GM23248 (cell line): ENCODE data around the gene UBE4A. TPM values are rescaled to one million over a fixed set of nuclear protein-coding genes. Genes with fewer than 3 reads are reported as not detected.
A peak's percentile ranks its signal among the peaks of the same experiment; 100 is the strongest.

Experiments used
- DNase-seq: peaks from one replicate; pipeline ENCODE4 v3.0.0-alpha.2; 2015
- H2AFZ ChIP-seq: fragments of 200-600 bp; sonication (generic); 2 replicates; pipeline ENCODE4 v1.6.1; 2016; ENCODE audit warnings: antibody characterized with exemption
- H3F3A ChIP-seq: fragments of 200-600 bp; sonication (generic); 2 replicates; pipeline ENCODE4 v1.6.1; 2016; ENCODE audit warnings: mild to moderate bottlenecking, antibody characterized with exemption, mixed run types; ENCODE audit not compliant: insufficient read depth
- H3K27ac ChIP-seq: fragments of 200-600 bp; sonication (generic); 2 replicates; pipeline ENCODE4 v1.5.1; 2016; ENCODE audit warnings: mild to moderate bottlenecking
- H3K27me3 ChIP-seq: fragments of 200-600 bp; sonication (generic); replicated peaks from 2 replicates; pipeline ENCODE4 v1.6.1; 2016; ENCODE audit warnings: mild to moderate bottlenecking; ENCODE audit not compliant: insufficient read depth
- H3K36me3 ChIP-seq: fragments of 200-600 bp; sonication (generic); 2 replicates; pipeline ENCODE4 v1.6.1; 2016; ENCODE audit warnings: low read depth, mild to moderate bottlenecking
- H3K4me1 ChIP-seq: fragments of 200-600 bp; sonication (generic); 2 replicates; pipeline ENCODE4 v1.6.1; 2016; ENCODE audit warnings: mild to moderate bottlenecking; ENCODE audit not compliant: insufficient read depth
- H3K4me2 ChIP-seq: fragments of 200-600 bp; sonication (generic); one replicate; pipeline ENCODE4 v1.6.1; 2016; ENCODE audit warnings: mild to moderate bottlenecking; ENCODE audit not compliant: unreplicated experiment
- H3K4me3 ChIP-seq: fragments of 200-600 bp; sonication (generic); 2 replicates; pipeline ENCODE4 v1.5.1; 2016; ENCODE audit warnings: mild to moderate bottlenecking
- H3K79me2 ChIP-seq: fragments of 200-600 bp; sonication (generic); 2 replicates; pipeline ENCODE4 v1.6.1; 2016; ENCODE audit warnings: mild to moderate bottlenecking; ENCODE audit not compliant: insufficient read depth
- H3K9ac ChIP-seq: fragments of 200-600 bp; sonication (generic); 2 replicates; pipeline ENCODE4 v1.6.1; 2016; ENCODE audit warnings: mild to moderate bottlenecking
- H3K9me2 ChIP-seq: fragments of 200-600 bp; sonication (generic); 2 replicates; pipeline ENCODE4 v1.6.1; 2016; ENCODE audit warnings: mixed run types, mild to moderate bottlenecking, moderate library complexity; ENCODE audit not compliant: insufficient read depth
- H3K9me3 ChIP-seq: fragments of 200-600 bp; sonication (generic); one replicate; pipeline ENCODE4 v1.6.1; 2017; ENCODE audit warnings: low read depth
- H4K20me1 ChIP-seq: fragments of 200-600 bp; sonication (generic); 2 replicates; pipeline ENCODE4 v1.6.0; 2016; ENCODE audit not compliant: insufficient read depth
- EZH2 ChIP-seq: fragments of 200-600 bp; sonication (generic); IDR thresholded peaks from 2 replicates; pipeline ENCODE4 v1.6.1; 2018; ENCODE audit warnings: antibody characterized with exemption, mild to moderate bottlenecking; ENCODE audit not compliant: insufficient read depth, poor library complexity, severe bottlenecking
- EZH2phosphoT487 ChIP-seq: fragments of 200-600 bp; sonication (generic); IDR thresholded peaks from 2 replicates; pipeline ENCODE4 v1.6.1; 2018; ENCODE audit warnings: antibody characterized with exemption, moderate library complexity, mild to moderate bottlenecking, low read depth; ENCODE audit not compliant: insufficient read depth
- WGBS, 2 experiments: methylation state at CpG; one replicate each; pipeline ENCODE4 v1.1.6; 2015 to 2017; ENCODE audit warnings: low lambda C conversion rate in 2 of 2, low coverage in 1 of 2; ENCODE audit errors: missing lambda C conversion rate in 2 of 2; 5-methylcytosine and 5-hydroxymethylcytosine counted together
- in situ Hi-C: fragments of 300-500 bp; cut with MboI; formaldehyde crosslinking; loops from 2 replicates; pipeline ENCODE4 v1.15.0; 2020
- polyA plus RNA-seq: library from polyadenylated mRNA; unstranded; fragments of >200 nt; fragmentation: Nextera tagmentation; extraction: Ambion mirVana; gene quantifications from 2 replicates; pipeline ENCODE4 v1.2.1, GENCODE V29; 2016
- small RNA-seq: library from RNA; depleted of rRNA; stranded (forward); fragments of <200 nt; gene quantifications from one replicate; pipeline ENCODE3, GENCODE V24; 2014; ENCODE audit warnings: low read depth, low replicate concordance
- total RNA-seq: library from RNA; depleted of rRNA; stranded (reverse); fragments of >200 nt; shearing (Covaris generic); gene quantifications from 2 replicates; pipeline ENCODE4 v1.2.3, GENCODE V29; 2014; rRNA removed

The UBE4A gene
- total and polyA plus RNA-seq, 2 experiments from 2014 or later = 25.4 to 50.6 TPM

GRCh38 chr11:118442908-118443589 is 83.6 kb downstream of the UBE4A start:
- H3K4me2 ChIP-seq = no peak overlapping the region
- H2AFZ ChIP-seq = no peak overlapping the region
- H3K79me2 ChIP-seq = peaks cover 100% of the 10 kb centered on the region
- DNase-seq = no peak
- no peak overlapping the region for H3K27ac ChIP-seq
- in situ Hi-C loops = no loop called here
- no peaks in the 10 kb centered on the region for H3K9me3 ChIP-seq
- no peak overlapping the region for H3K9ac ChIP-seq
- H3K9me2 ChIP-seq = no peaks in the 10 kb centered on the region
- H3K4me3 ChIP-seq = no peak overlapping the region
- H3K4me1 ChIP-seq = peaks cover 51% of the 10 kb centered on the region
- peaks cover 25% of the 10 kb centered on the region for H3F3A ChIP-seq
- H3K27me3 ChIP-seq = no peaks in the 10 kb centered on the region
- H3K36me3 ChIP-seq = no peaks in the 10 kb centered on the region
- H4K20me1 ChIP-seq = peaks cover 84% of the 10 kb centered on the region
- WGBS, 2 experiments = 94 to 95% methylated on average over 4 of the region's 4 CpGs
- no peak for TF ChIP-seq EZH2phosphoT487
- TF ChIP-seq EZH2 = no peak

- Histone ChIP-seq H3K9me3 (no peaks in the 10 kb centered on the region), H3K4me3 (no peak overlapping the region), H3K36me3 (no peaks in the 10 kb centered on the region), H3K9ac (no peak overlapping the region), H3F3A (peaks cover 28% of the 10 kb centered on the region), H3K9me2 (no peaks in the 10 kb centered on the region), H3K79me2 (peaks cover 99% of the 10 kb centered on the region), H3K4me2 (no peak overlapping the region), H3K27ac (no peak overlapping the region), H3K4me1 (peaks cover 58% of the 10 kb centered on the region), H2AFZ (no peak overlapping the region), H4K20me1 (peaks cover 87% of the 10 kb centered on the region), H3K27me3 (no peaks in the 10 kb centered on the region)
- WGBS, 2 experiments = 86% methylated on average over 2 of the region's 2 CpGs
- in situ Hi-C loops = no loop called here
- no peak for DNase-seq
- no peak for TF ChIP-seq EZH2
- TF ChIP-seq EZH2phosphoT487 = no peak
Observed at GRCh38 chr11:118443590-118444218, 84.3 kb downstream of the UBE4A start.

- TF ChIP-seq EZH2phosphoT487 (no peak), EZH2 (no peak)
- H2AFZ ChIP-seq = no peak overlapping the region
- no peak overlapping the region for H3K27ac ChIP-seq
- H3K9me3 ChIP-seq = no peaks in the 10 kb centered on the region
- no peak overlapping the region for H3K9ac ChIP-seq
- H3F3A ChIP-seq = peaks cover 38% of the 10 kb centered on the region
- WGBS, 2 experiments = 97% methylated on average over 4 of the region's 4 CpGs
- no peaks in the 10 kb centered on the region for H3K9me2 ChIP-seq
- H3K79me2 ChIP-seq = peaks cover 99% of the 10 kb centered on the region
- peaks cover 56% of the 10 kb centered on the region; the same call in 1 of the 2 replicates for H4K20me1 ChIP-seq
- no peak overlapping the region for H3K4me3 ChIP-seq
- H3K27me3 ChIP-seq = no peaks in the 10 kb centered on the region
- H3K36me3 ChIP-seq = no peaks in the 10 kb centered on the region
- in situ Hi-C loops = no loop called here
- no peak overlapping the region for H3K4me2 ChIP-seq
- no peak for DNase-seq
- H3K4me1 ChIP-seq = peaks cover 41% of the 10 kb centered on the region
Observed at GRCh38 chr11:118447423-118447822, 88.0 kb downstream of the UBE4A start.

- Histone ChIP-seq H3F3A (peaks cover 38% of the 10 kb centered on the region), H3K9me3 (no peaks in the 10 kb centered on the region), H2AFZ (no peak overlapping the region), H4K20me1 (peaks cover 50% of the 10 kb centered on the region; the same call in 1 of the 2 replicates), H3K9me2 (no peaks in the 10 kb centered on the region), H3K4me1 (peaks cover 33% of the 10 kb centered on the region), H3K27me3 (no peaks in the 10 kb centered on the region), H3K27ac (peak overlapping the region; percentile 57), H3K9ac (peak overlapping the region; percentile 30), H3K4me3 (peak overlapping the region; percentile 26), H3K4me2 (peak overlapping the region; percentile 47), H3K36me3 (no peaks in the 10 kb centered on the region), H3K79me2 (peaks cover 99% of the 10 kb centered on the region)
- DNase-seq = peak; percentile 78
- in situ Hi-C loops = no loop called here
- TF ChIP-seq EZH2 (no peak), EZH2phosphoT487 (no peak)
Observed at GRCh38 chr11:118448294-118448693, 88.9 kb downstream of the UBE4A start.

Small RNA genes lying within 50 kb of the gene (small RNA-seq; reads per million reads assigned to genes)
- not detected for gene AP001582.1

Other genes with a start within 250 kb of the UBE4A start
- gene SCN4B, start 206.8 kb upstream of the UBE4A start, total RNA-seq = not detected in 2 replicates
- not detected in 2 replicates for gene SCN4B, start 206.8 kb upstream of the UBE4A start, polyA plus RNA-seq
- gene SCN2B, start 183.0 kb upstream of the UBE4A start, total RNA-seq = not detected in 2 replicates
- not detected in 2 replicates for gene SCN2B, start 183.0 kb upstream of the UBE4A start, polyA plus RNA-seq
- not detected in 2 replicates for gene JAML, start 134.6 kb upstream of the UBE4A start, total RNA-seq
- gene JAML, start 134.6 kb upstream of the UBE4A start, polyA plus RNA-seq = not detected in 2 replicates
- 1.3 and 2.4 TPM in 2 replicates for gene MPZL3, start 107.2 kb upstream of the UBE4A start, total RNA-seq
- 0.72 and 0.78 TPM in 2 replicates for gene MPZL3, start 107.2 kb upstream of the UBE4A start, polyA plus RNA-seq
- not detected in 2 replicates for gene MPZL2, start 95.3 kb upstream of the UBE4A start, total RNA-seq
- not detected in 2 replicates for gene MPZL2, start 95.3 kb upstream of the UBE4A start, polyA plus RNA-seq
- not detected in 2 replicates for gene CD3E, start 54.9 kb upstream of the UBE4A start, total RNA-seq
- not detected in 2 replicates for gene CD3E, start 54.9 kb upstream of the UBE4A start, polyA plus RNA-seq
- gene CD3D, start 16.9 kb upstream of the UBE4A start, total RNA-seq = not detected in 2 replicates
- not detected in 2 replicates for gene CD3D, start 16.9 kb upstream of the UBE4A start, polyA plus RNA-seq
- gene CD3G, start 15.3 kb upstream of the UBE4A start, total RNA-seq = not detected in 2 replicates
- not detected in 2 replicates for gene CD3G, start 15.3 kb upstream of the UBE4A start, polyA plus RNA-seq
- gene ATP5MG, start 42.0 kb downstream of the UBE4A start, total RNA-seq = 32.3 and 79.4 TPM in 2 replicates
- 414 and 426 TPM in 2 replicates for gene ATP5MG, start 42.0 kb downstream of the UBE4A start, polyA plus RNA-seq
- 19.1 TPM in 2 replicates for gene KMT2A, start 76.9 kb downstream of the UBE4A start, total RNA-seq
- gene KMT2A, start 76.9 kb downstream of the UBE4A start, polyA plus RNA-seq = 7.6 and 8.1 TPM in 2 replicates
- gene TTC36, start 167.9 kb downstream of the UBE4A start, total RNA-seq = 1.1 TPM in 1 of 2 replicates, not detected in the other
- gene TTC36, start 167.9 kb downstream of the UBE4A start, polyA plus RNA-seq = 0.27 and 0.58 TPM in 2 replicates
- 4.2 and 10.6 TPM in 2 replicates for gene TMEM25, start 171.6 kb downstream of the UBE4A start, total RNA-seq
- gene TMEM25, start 171.6 kb downstream of the UBE4A start, polyA plus RNA-seq = 7.1 and 7.5 TPM in 2 replicates
- 38.1 and 49.5 TPM in 2 replicates for gene IFT46, start 206.3 kb downstream of the UBE4A start, total RNA-seq
- gene IFT46, start 206.3 kb downstream of the UBE4A start, polyA plus RNA-seq = 21.7 and 25.9 TPM in 2 replicates
- gene ARCN1, start 212.8 kb downstream of the UBE4A start, total RNA-seq = 187 and 191 TPM in 2 replicates
- 188 and 190 TPM in 2 replicates for gene ARCN1, start 212.8 kb downstream of the UBE4A start, polyA plus RNA-seq
- 102 and 109 TPM in 2 replicates for gene PHLDB1, start 248.0 kb downstream of the UBE4A start, total RNA-seq
- gene PHLDB1, start 248.0 kb downstream of the UBE4A start, polyA plus RNA-seq = 91.7 and 91.8 TPM in 2 replicates